IMR-90 (cell line): ENCODE results near the gene TBC1D22B. TPM values are rescaled to one million over a fixed set of nuclear protein-coding genes. Genes with fewer than 3 reads are reported as not detected.

Experiments used
- ATAC-seq: fragments of 200-7000 bp; cut with Tn5 transposase; 2 replicates; pipeline ENCODE4 v1.9.1; 2020; ENCODE audit warnings: low read depth, mild to moderate bottlenecking, moderate library complexity
- BruUV-seq: library from RNA; stranded (reverse); fragments of 400-500 nt; replicated peaks from 2 replicates; lab custom pipeline; 2021; lab: Mats Ljungman, UMichigan
- CTCF ChIA-PET: fragments of 300-600 bp; formaldehyde crosslinking; extraction: SDS; loops from one replicate; lab custom pipeline; 2021; ENCODE audit warnings: antibody characterized with exemption; lab: Yijun Ruan, JAX
- POLR2A ChIA-PET: fragments of 300-600 bp; sonication (Branson Sonifier 250); formaldehyde crosslinking; loops from one replicate; lab custom pipeline; 2022; ENCODE audit warnings: antibody characterized with exemption; ENCODE audit not compliant: unreplicated experiment; lab: Charles Lee
- DNase-seq: peaks from one replicate; pipeline ENCODE4 v3.0.0; 2013
- H2AFZ ChIP-seq: replicated peaks from 2 replicates; pipeline ENCODE3; 2013; ENCODE audit warnings: low read length, mild to moderate bottlenecking; ENCODE audit not compliant: poor library complexity
- H2AK5ac ChIP-seq: 2 replicates; pipeline ENCODE4 v1.6.1; 2013; ENCODE audit warnings: low read depth, low read length, inconsistent platforms
- H2AK9ac ChIP-seq: replicated peaks from 2 replicates; pipeline ENCODE3; 2013; ENCODE audit warnings: mild to moderate bottlenecking, low read depth, low read length, moderate library complexity; ENCODE audit not compliant: poor library complexity
- H2BK120ac ChIP-seq: 2 replicates; pipeline ENCODE4 v1.6.1; 2013; ENCODE audit warnings: low read depth, low read length, inconsistent platforms
- H2BK15ac ChIP-seq: 3 replicates; pipeline ENCODE4 v1.6.1; 2013; ENCODE audit warnings: low read depth, low read length, inconsistent platforms
- H2BK20ac ChIP-seq: 2 replicates; pipeline ENCODE4 v1.6.1; 2013; ENCODE audit warnings: low read depth, mild to moderate bottlenecking, inconsistent platforms, low read length, moderate library complexity
- H2BK5ac ChIP-seq: 2 replicates; pipeline ENCODE4 v1.6.1; 2013; ENCODE audit warnings: mild to moderate bottlenecking, low read depth, low read length, inconsistent platforms; ENCODE audit not compliant: poor library complexity, severe bottlenecking
- H3K14ac ChIP-seq: replicated peaks from 2 replicates; pipeline ENCODE4 v1.6.1; 2013; ENCODE audit warnings: low read depth, low read length, inconsistent platforms
- H3K18ac ChIP-seq: 2 replicates; pipeline ENCODE4 v1.6.1; 2013; ENCODE audit warnings: low read depth, low read length, control low read depth
- H3K23ac ChIP-seq: 2 replicates; pipeline ENCODE4 v1.6.1; 2013; ENCODE audit warnings: low read depth, low read length, inconsistent platforms
- H3K27ac ChIP-seq: 2 replicates; pipeline ENCODE4 v1.5.1; 2013; ENCODE audit warnings: mild to moderate bottlenecking, control low read depth, low read length; ENCODE audit not compliant: insufficient read depth
- H3K27me3 ChIP-seq: 2 replicates; pipeline ENCODE4 v1.6.1; 2013; ENCODE audit warnings: low read length; ENCODE audit not compliant: control insufficient read depth, insufficient read depth
- H3K36me3 ChIP-seq: 2 replicates; pipeline ENCODE4 v1.6.1; 2013; ENCODE audit warnings: low read length, mixed read lengths; ENCODE audit not compliant: control insufficient read depth, insufficient read depth
- H3K4ac ChIP-seq: 2 replicates; pipeline ENCODE4 v1.6.1; 2013; ENCODE audit warnings: low read depth, low read length, inconsistent platforms
- H3K4me1 ChIP-seq: 2 replicates; pipeline ENCODE4 v1.6.1; 2013; ENCODE audit warnings: low read length, mixed read lengths; ENCODE audit not compliant: control insufficient read depth, insufficient read depth
- H3K4me2 ChIP-seq: 2 replicates; pipeline ENCODE4 v1.6.1; 2013; ENCODE audit warnings: low read depth, mild to moderate bottlenecking, control low read depth, low read length, moderate library complexity
- H3K4me3 ChIP-seq: 2 replicates; pipeline ENCODE4 v1.5.1; 2013; ENCODE audit warnings: low read depth, mild to moderate bottlenecking, control low read depth, low read length, moderate library complexity; ENCODE audit not compliant: insufficient read depth
- H3K56ac ChIP-seq: 2 replicates; pipeline ENCODE4 v1.6.1; 2013; ENCODE audit warnings: low read length, inconsistent platforms; ENCODE audit not compliant: insufficient read depth; ENCODE audit errors: extremely low read depth
- H3K79me1 ChIP-seq, 2 experiments: 2 replicates each; pipeline ENCODE4 v1.6.1; 2013; ENCODE audit warnings: low read length in 2 of 2, inconsistent platforms in 1 of 2, low read depth in 1 of 2
- H3K9ac ChIP-seq: 2 replicates; pipeline ENCODE4 v1.6.1; 2013; ENCODE audit warnings: low read depth, low read length, control low read depth
- H3K9me1 ChIP-seq: 2 replicates; pipeline ENCODE4 v1.6.1; 2013; ENCODE audit warnings: low read length, inconsistent platforms; ENCODE audit not compliant: insufficient read depth
- H3K9me3 ChIP-seq: 2 replicates; pipeline ENCODE4 v1.6.1; 2013; ENCODE audit warnings: low read length; ENCODE audit not compliant: control insufficient read depth, insufficient read depth
- H4K20me1 ChIP-seq: 2 replicates; pipeline ENCODE4 v1.6.1; 2013; ENCODE audit warnings: low read length, inconsistent platforms; ENCODE audit not compliant: insufficient read depth
- H4K5ac ChIP-seq: 2 replicates; pipeline ENCODE4 v1.6.1; 2013; ENCODE audit warnings: mild to moderate bottlenecking, low read depth, low read length, control low read depth
- H4K8ac ChIP-seq, 2 experiments: 2 replicates each; pipeline ENCODE4 v1.6.1; 2013; ENCODE audit warnings: low read depth in 2 of 2, low read length in 2 of 2, control low read depth in 1 of 2, inconsistent platforms in 1 of 2
- H4K91ac ChIP-seq: 2 replicates; pipeline ENCODE4 v1.6.1; 2013; ENCODE audit warnings: low read depth, low read length, inconsistent platforms; ENCODE audit not compliant: insufficient read depth
- BHLHE40 ChIP-seq: fragments of 150-350 bp; IDR thresholded peaks from 2 replicates; pipeline ENCODE4 v1.6.1; 2016; ENCODE audit warnings: mild to moderate bottlenecking, low read depth, low read length
- CEBPB ChIP-seq: IDR thresholded peaks from 2 replicates; pipeline ENCODE4 v1.6.1; 2012; ENCODE audit warnings: low read depth, low read length, improper control_type of control experiment
- MAFK ChIP-seq: IDR thresholded peaks from 2 replicates; pipeline ENCODE4 v1.6.1; 2012; ENCODE audit warnings: low read depth, low read length, improper control_type of control experiment
- MAZ ChIP-seq: IDR thresholded peaks from 2 replicates; pipeline ENCODE4 v1.6.1; 2012; ENCODE audit warnings: low read depth, mild to moderate bottlenecking, low read length, improper control_type of control experiment, moderate library complexity, borderline replicate concordance
- MXI1 ChIP-seq: IDR thresholded peaks from 2 replicates; pipeline ENCODE4 v1.6.1; 2012; ENCODE audit warnings: low read depth, mild to moderate bottlenecking, low read length, moderate library complexity, borderline replicate concordance
- NFE2L2 ChIP-seq: fragments of 150-350 bp; IDR thresholded peaks from 2 replicates; pipeline ENCODE4 v1.6.1; 2016; ENCODE audit warnings: low read depth, mild to moderate bottlenecking, low read length
- POLR2A ChIP-seq: IDR thresholded peaks from 2 replicates; pipeline ENCODE4 v1.6.1; 2012; ENCODE audit warnings: mild to moderate bottlenecking, low read depth, low read length
- RAD21 ChIP-seq: IDR thresholded peaks from 2 replicates; pipeline ENCODE4 v1.6.1; 2012; ENCODE audit warnings: low read length, improper control_type of control experiment
- RCOR1 ChIP-seq: IDR thresholded peaks from 2 replicates; pipeline ENCODE4 v1.6.1; 2012; ENCODE audit warnings: mild to moderate bottlenecking, low read length, improper control_type of control experiment; ENCODE audit not compliant: insufficient replicate concordance
- RFX5 ChIP-seq: IDR thresholded peaks from 2 replicates; pipeline ENCODE4 v1.8.0; 2012; ENCODE audit warnings: low read depth, mild to moderate bottlenecking, low read length, moderate library complexity
- SMC3 ChIP-seq: fragments of 150-350 bp; IDR thresholded peaks from 2 replicates; pipeline ENCODE4 v1.6.1; 2016; ENCODE audit warnings: low read depth, mild to moderate bottlenecking, antibody characterized with exemption, low read length, moderate library complexity
- WGBS, 2 experiments: methylation state at CpG; one replicate each; pipeline versions ENCODE4 v1.1.5 to v1.1.7; 2013; ENCODE audit warnings: missing lambda C conversion rate in 2 of 2; ENCODE audit not compliant: insufficient read length in 1 of 2; ENCODE audit errors: extremely low coverage in 2 of 2; 5-methylcytosine and 5-hydroxymethylcytosine counted together
- dilution Hi-C: fragments of 300-500 bp; cut with HindIII; formaldehyde crosslinking; loops from one replicate; pipeline ENCODE4 v1.14.3; 2018; ENCODE audit warnings: low sequenced_read_pairs; ENCODE audit not compliant: unreplicated experiment
- in situ Hi-C: fragments of 300-500 bp; cut with MboI; formaldehyde crosslinking; loops from 3 replicates; pipeline ENCODE4 v1.14.3; 2019; ENCODE audit warnings: low sequenced_read_pairs, inconsistent platforms, mixed read lengths
- intact Hi-C: fragments of 100-400 bp; cut with micrococcal nuclease; formaldehyde crosslinking; loops from 2 replicates; pipeline ENCODE4 v1.10.0; 2022
- polyA plus RNA-seq, 3 experiments: library from polyadenylated mRNA; depleted of rRNA; stranded (reverse); fragments of >200 nt; gene quantifications; 2 replicates each; pipeline ENCODE4 v1.2.3, GENCODE V29; 2012; ENCODE audit warnings: low replicate concordance in 1 of 3
- total RNA-seq: library from RNA; depleted of rRNA; stranded (reverse); fragments of >200 nt; gene quantifications from 2 replicates; pipeline ENCODE4 v1.2.3, GENCODE V29; 2012
- TF ChIP-seq, protein P1 (sequence below): conservative IDR thresholded peaks from 2 replicates; pipeline ENCODE4 v1.5.1; 2012; ENCODE audit warnings: mild to moderate bottlenecking, low read depth, low read length, improper control_type of control experiment

TBC1D22B gene
- total and polyA plus RNA-seq, 2 of the 4 experiments (the other 2 are of a cell fraction) = 6.6 to 7.5 TPM

DNA sequence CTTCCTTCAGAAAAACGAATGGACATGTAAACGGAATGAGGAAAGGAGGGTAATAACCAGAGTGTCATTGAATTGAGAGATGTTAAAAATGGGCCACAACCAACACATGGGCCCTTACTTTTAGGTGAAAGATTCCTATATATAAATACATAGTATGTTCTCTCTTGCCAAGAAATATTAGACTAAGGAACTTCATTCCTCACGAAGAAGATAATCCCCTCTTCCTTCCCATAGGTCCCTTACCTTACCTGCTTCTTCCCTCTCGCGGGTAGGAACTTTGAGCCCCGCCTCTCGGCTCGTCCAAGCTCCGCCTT is 295 bp upstream of the TBC1D22B start:
- H3K14ac ChIP-seq = no peak overlapping the region
- POLR2A ChIA-PET = interaction anchor here (0.5 to 1.3 kb wide), 2 partner anchors 12 to 580 kb away, joined by 3 read pairs; no protein-coding TSS in a partner anchor
- H2BK20ac ChIP-seq = no peak overlapping the region
- BruUV-seq = no TSS peak
- intact Hi-C loops = loop anchor here (2.0 kb wide), 1 partner anchor 52 kb away; no protein-coding TSS in a partner anchor
- H3K23ac ChIP-seq = no peak overlapping the region
- H3K18ac ChIP-seq = no peak overlapping the region
- H2BK15ac ChIP-seq = no peak overlapping the region; the same call in 2 of the 3 replicates
- no peak overlapping the region for H3K4ac ChIP-seq
- no peak overlapping the region for H2AK5ac ChIP-seq
- H4K5ac ChIP-seq = no peak overlapping the region
- H3K27me3 ChIP-seq = no peaks in the 10 kb centered on the region
- no peaks in the 10 kb centered on the region for H3K36me3 ChIP-seq
- no peak overlapping the region for H3K9ac ChIP-seq
- DNase-seq (no peak), ATAC-seq (no peak)
- no peaks in the 10 kb centered on the region for H3K9me1 ChIP-seq
- H3K9me3 ChIP-seq = no peaks in the 10 kb centered on the region
- no peak overlapping the region for H4K91ac ChIP-seq
- peaks cover 20 to 37% of the 10 kb centered on the region in 2 experiments for H3K79me1 ChIP-seq
- no peak overlapping the region for H2AK9ac ChIP-seq
- H4K20me1 ChIP-seq = no peaks in the 10 kb centered on the region
- dilution Hi-C loops = no loop called here
- CTCF ChIA-PET = no interaction called here
- TF ChIP-seq MAZ (no peak), NFE2L2 (no peak), RAD21 (no peak), MXI1 (no peak), RCOR1 (no peak), CEBPB (no peak), BHLHE40 (no peak), POLR2A (no peak), SMC3 (no peak), MAFK (no peak), RFX5 (no peak)
- TF ChIP-seq, protein P1, sequence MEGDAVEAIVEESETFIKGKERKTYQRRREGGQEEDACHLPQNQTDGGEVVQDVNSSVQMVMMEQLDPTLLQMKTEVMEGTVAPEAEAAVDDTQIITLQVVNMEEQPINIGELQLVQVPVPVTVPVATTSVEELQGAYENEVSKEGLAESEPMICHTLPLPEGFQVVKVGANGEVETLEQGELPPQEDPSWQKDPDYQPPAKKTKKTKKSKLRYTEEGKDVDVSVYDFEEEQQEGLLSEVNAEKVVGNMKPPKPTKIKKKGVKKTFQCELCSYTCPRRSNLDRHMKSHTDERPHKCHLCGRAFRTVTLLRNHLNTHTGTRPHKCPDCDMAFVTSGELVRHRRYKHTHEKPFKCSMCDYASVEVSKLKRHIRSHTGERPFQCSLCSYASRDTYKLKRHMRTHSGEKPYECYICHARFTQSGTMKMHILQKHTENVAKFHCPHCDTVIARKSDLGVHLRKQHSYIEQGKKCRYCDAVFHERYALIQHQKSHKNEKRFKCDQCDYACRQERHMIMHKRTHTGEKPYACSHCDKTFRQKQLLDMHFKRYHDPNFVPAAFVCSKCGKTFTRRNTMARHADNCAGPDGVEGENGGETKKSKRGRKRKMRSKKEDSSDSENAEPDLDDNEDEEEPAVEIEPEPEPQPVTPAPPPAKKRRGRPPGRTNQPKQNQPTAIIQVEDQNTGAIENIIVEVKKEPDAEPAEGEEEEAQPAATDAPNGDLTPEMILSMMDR = no peak
- H3K4me3 ChIP-seq = peak overlapping the region; percentile 92
- no peak overlapping the region for H3K56ac ChIP-seq
- H3K4me1 ChIP-seq = peaks cover 4% of the 10 kb centered on the region
- no peak overlapping the region for H2BK5ac ChIP-seq
- H3K4me2 ChIP-seq = peak overlapping the region; percentile 84
- H4K8ac ChIP-seq = peak overlapping the region in 1 of 2 experiments; percentile 46; a peak in 2 of 4 replicates
- no peak overlapping the region for H2BK120ac ChIP-seq
- no peak overlapping the region for H3K27ac ChIP-seq
- H2AFZ ChIP-seq = peak overlapping the region; percentile 97
- in situ Hi-C loops = no loop called here
- WGBS, 2 experiments = no CpG with 5 or more reads among the region's 9 CpGs
